ENCODE data around the gene LTBP4.

Gene LTBP4

DNA sequence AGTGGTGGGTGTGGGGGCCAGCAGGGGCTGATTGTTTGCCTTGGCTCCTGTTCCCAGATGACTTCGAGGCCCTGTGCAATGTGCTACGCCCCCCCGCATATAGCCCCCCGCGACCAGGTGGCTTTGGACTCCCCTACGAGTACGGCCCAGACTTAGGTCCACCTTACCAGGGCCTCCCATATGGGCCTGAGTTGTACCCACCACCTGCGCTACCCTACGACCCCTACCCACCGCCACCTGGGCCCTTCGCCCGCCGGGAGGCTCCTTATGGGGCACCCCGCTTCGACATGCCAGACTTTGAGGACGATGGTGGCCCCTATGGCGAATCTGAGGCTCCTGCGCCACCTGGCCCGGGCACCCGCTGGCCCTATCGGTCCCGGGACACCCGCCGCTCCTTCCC lies 25.7 kb downstream of the LTBP4 start:
- Histone ChIP-seq H3K27ac (no peak overlapping the region), H3K36me3 (ENCODE audit: insufficient read depth) (no peaks in the 10 kb centered on the region), H3K4me2 (no peak overlapping the region), H2AFZ (ENCODE audit: low read depth) (no peak overlapping the region), H3K9ac (no peak overlapping the region), H3K4me1 (ENCODE audit: low read depth, poor library complexity, severe bottlenecking) (no peaks in the 10 kb centered on the region), H3K27me3 (ENCODE audit: insufficient read depth, low read depth) (no peaks in the 10 kb centered on the region), H3K4me3 (IDR thresholded peaks at IDR 0.05; ENCODE audit: insufficient read depth, low read depth, low read length) (no peak overlapping the region), H3K79me2 (ENCODE audit: insufficient read depth, low read depth) (no peaks in the 10 kb centered on the region), H4K20me1 (ENCODE audit: insufficient read depth) (no peaks in the 10 kb centered on the region)
- no peak for TF ChIP-seq CTCF (conservative IDR thresholded peaks at IDR 0.05; ENCODE audit: low read depth, low read length)

GRCh38 chr19:40627486-40628279 lies 26.5 kb downstream of the LTBP4 start:
- TF ChIP-seq CTCF (conservative IDR thresholded peaks at IDR 0.05; ENCODE audit: low read depth, low read length): no peak
- no peak overlapping the region for H3K9ac ChIP-seq
- H2AFZ ChIP-seq (ENCODE audit: low read depth): no peak overlapping the region
- no peaks in the 10 kb centered on the region for H3K27me3 ChIP-seq (ENCODE audit: insufficient read depth, low read depth)
- no peaks in the 10 kb centered on the region for H3K4me1 ChIP-seq (ENCODE audit: low read depth, poor library complexity, severe bottlenecking)
- no peaks in the 10 kb centered on the region for H3K36me3 ChIP-seq (ENCODE audit: insufficient read depth)
- no peak overlapping the region for H3K27ac ChIP-seq
- no peak overlapping the region for H3K4me3 ChIP-seq (IDR thresholded peaks at IDR 0.05; ENCODE audit: insufficient read depth, low read depth, low read length)
- H4K20me1 ChIP-seq (ENCODE audit: insufficient read depth): no peaks in the 10 kb centered on the region
- no peak overlapping the region for H3K4me2 ChIP-seq
- no peaks in the 10 kb centered on the region for H3K79me2 ChIP-seq (ENCODE audit: insufficient read depth, low read depth)

- Histone ChIP-seq H3K4me3 (IDR thresholded peaks at IDR 0.05; ENCODE audit: insufficient read depth, low read depth, low read length) (no peak overlapping the region), H4K20me1 (ENCODE audit: insufficient read depth) (no peaks in the 10 kb centered on the region), H3K9ac (no peak overlapping the region), H2AFZ (ENCODE audit: low read depth) (no peak overlapping the region), H3K4me1 (ENCODE audit: low read depth, poor library complexity, severe bottlenecking) (no peaks in the 10 kb centered on the region), H3K36me3 (ENCODE audit: insufficient read depth) (no peaks in the 10 kb centered on the region), H3K4me2 (no peak overlapping the region), H3K27me3 (ENCODE audit: insufficient read depth, low read depth) (no peaks in the 10 kb centered on the region), H3K27ac (no peak overlapping the region), H3K79me2 (ENCODE audit: insufficient read depth, low read depth) (no peaks in the 10 kb centered on the region)
- TF ChIP-seq CTCF (conservative IDR thresholded peaks at IDR 0.05; ENCODE audit: low read depth, low read length): no peak
These were observed 28.2 kb downstream of the LTBP4 start for GRCh38 chr19:40629346-40629745.

DNA sequence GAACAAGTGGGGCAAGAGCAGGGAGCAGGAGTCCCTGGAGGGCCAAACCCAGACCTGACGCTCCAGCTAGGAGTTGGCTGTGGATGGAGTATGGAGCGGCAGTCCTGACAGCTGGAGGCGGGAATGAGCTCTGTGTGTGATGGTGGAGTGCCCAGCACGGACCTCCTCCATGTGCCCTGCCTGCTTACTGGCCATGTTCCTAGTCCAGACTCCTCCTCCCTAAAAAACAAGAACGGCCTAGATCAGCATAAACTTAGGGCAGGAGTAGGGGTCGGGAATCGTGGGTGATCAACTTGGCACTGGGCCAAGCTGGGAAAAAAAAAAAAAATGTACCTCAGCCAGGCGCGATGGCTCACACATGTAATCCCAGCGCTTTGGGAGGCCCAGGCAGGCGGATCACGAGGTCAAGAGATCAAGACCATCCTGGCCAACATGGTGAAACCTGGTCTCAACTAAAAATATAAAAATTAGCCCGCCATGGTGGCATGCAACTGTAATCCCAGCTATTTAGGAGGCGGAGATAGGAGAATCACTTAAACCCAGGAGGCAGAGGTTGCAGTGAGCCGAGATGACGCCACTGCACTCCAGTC lies 29.5 kb downstream of the LTBP4 start:
- Histone ChIP-seq H3K79me2 (ENCODE audit: insufficient read depth, low read depth) (no peaks in the 10 kb centered on the region), H3K27ac (no peak overlapping the region), H3K4me2 (no peak overlapping the region), H3K9ac (no peak overlapping the region), H2AFZ (ENCODE audit: low read depth) (no peak overlapping the region), H3K36me3 (ENCODE audit: insufficient read depth) (no peaks in the 10 kb centered on the region), H3K4me1 (ENCODE audit: low read depth, poor library complexity, severe bottlenecking) (no peaks in the 10 kb centered on the region), H3K4me3 (IDR thresholded peaks at IDR 0.05; ENCODE audit: insufficient read depth, low read depth, low read length) (no peak overlapping the region), H4K20me1 (ENCODE audit: insufficient read depth) (no peaks in the 10 kb centered on the region), H3K27me3 (ENCODE audit: insufficient read depth, low read depth) (no peaks in the 10 kb centered on the region)
- no peak for TF ChIP-seq CTCF (conservative IDR thresholded peaks at IDR 0.05; ENCODE audit: low read depth, low read length)

Data from KMS-11 (cell line).